ENCODE measurements around the gene SLC5A10.
A peak's percentile ranks its signal among the peaks of the same experiment; 100 is the strongest.
"Not testable (repeated sequence)": the region's sequence is repeated elsewhere in the genome, so short reads cannot be mapped to it uniquely, and the experiment has no call there.

SLC5A10 gene

DNA sequence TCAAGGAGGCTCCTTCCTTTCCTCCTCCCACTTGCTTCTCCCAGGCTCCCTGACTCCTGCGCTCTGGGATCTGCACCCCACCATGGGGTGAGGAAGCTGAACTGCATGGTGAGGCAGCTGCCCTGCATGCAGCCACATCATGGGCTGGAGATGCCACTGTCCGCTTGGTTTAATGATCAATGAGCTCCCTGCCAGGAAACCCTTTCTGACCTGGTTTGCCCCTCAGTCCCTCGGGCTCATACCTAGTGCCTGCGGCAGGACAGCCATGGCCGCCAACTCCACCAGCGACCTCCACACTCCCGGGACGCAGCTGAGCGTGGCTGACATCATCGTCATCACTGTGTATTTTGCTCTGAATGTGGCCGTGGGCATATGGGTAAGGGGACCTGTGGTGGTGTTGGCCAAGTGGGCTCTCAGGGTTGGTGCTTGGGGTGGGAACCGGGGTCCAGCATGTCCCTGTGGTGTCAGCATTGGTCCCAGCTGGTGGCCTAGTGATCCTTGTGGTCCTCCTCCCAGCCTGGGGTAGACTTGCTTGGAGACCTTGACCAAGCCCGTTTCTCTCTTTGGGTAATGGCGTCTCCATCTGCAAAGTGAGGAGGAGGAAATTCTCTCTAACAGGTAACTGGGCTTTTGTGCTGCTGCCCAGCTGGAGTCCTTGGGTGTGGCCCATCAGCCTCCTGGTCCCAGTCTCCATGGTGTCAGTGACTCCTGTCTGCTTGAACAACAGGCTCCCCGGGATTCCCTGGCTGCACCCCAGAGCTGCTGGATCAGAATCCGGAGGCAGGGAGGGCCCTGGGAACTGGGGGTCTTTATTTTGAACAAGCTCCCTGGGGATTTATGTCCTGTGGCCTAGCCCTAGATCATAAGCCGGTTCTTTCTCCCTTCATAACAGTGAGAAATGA lies at the start of gene SLC5A10:
Gene SLC5A10 (plus strand): TSS at position 225 of the 902 bp plus-strand sequence. CDS start 41 bp downstream, at position 266.
- DNase-seq: no peak

DNA sequence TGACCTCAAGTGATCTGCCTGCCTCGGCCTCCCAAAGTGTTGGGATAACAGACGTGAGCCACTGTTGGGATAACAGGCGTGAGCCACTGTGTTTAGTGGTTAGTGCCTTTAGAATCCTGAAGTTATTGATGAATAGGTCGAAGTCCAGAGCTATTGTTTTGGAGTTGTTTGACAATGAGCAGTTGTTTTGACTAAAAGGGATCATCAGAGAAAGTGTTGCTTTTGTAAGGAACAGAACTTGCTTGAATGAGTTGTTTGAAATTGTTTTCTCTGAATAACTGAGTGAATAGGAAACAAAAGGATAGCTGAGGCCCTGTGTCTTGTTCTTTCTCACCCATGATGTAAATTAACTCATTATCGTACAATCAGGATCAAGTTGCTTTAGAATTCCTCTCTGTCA lies 47.5 kb upstream of the SLC5A10 start:
- no peak for DNase-seq

DNA sequence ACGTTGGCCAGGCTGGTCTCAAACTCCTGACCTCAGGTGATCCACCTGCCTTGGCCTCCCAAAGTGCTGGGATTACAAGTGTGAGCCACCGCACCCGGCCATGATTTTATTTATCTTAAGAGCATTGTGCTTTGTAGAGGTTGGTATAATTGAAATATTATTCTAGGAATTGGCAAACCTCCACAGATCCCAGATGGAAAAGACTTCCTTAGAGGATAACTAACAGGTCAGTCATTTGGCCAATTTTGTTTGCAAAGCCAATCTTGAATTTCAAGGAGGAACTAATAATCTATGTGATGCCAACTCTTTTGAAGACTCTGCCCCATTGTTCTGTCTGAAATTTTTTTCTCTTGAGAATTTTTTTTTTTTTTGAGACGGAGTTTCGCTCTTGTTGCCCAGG lies 46.7 kb upstream of the SLC5A10 start:
- DNase-seq: no peak

DNA sequence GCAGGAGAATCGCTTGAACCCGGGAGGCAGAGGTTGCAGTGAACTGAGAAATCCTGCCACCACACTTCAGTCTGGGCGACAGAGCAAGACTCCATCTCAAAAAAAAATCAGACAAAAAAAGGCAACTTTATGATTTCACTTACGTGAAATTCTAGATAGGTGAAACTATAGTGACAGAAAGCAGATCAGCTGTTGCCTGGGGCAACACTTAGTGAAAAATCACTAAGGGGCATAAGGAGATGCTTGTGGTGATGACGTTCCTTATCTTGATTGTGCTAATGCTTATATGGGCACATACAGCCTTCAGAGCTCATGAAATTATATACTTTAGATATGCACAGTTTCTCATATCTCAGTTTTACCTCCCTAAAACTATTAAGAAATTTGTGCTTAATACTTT lies 41.6 kb upstream of the SLC5A10 start:
- no peak for DNase-seq

DNA sequence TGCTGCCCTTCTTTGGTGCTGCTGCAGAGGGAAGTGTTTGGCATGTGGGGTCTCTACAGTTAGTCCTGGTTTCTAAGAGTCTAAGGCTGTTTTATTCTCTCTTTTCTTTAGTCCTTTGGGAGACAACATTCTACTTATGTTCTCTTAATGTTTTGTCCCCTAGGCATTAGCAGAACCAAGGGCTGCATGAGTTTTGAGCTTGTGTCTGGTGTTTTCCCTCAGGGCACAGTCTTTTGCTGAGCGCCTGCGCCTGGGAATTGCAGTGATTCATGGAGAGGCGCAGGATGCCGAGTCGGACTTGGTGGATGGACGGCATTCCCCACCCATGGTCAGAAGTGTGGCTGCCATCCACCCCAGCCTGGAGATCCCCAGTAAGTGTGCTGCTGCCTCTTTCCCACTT lies 41.1 kb upstream of the SLC5A10 start:
- DNase-seq: no peak

DNA sequence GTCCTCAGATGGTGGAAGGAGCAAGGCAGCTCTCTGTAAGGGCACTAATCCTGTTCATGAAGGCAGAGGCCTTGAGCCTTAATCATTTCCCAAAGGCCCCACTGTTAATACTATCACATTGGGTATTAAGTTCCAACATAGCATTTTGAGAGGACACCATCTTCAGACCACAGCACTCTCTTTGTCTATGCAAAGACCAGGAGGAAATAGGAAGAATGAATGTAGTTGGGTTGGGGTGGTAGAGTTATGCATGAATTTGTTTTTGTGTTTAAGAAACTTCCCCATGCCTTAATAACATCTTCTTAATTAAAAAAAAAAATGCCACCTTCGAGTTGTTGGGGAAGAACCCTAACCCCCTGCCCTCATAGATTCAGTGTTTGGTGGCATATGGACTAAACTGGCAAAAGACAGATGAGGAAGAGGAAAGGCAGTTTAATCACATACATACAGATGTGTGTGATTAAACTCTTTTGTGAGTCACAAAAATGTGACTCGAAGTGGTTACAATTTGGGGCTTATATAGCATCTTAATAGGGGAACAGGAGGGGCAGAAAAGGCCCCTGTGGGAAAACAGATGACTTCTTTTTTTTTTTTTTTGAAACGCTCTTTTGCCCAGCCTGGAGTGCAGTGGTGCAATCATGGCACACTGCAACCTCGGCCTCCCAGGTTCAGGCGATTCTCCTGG lies 35.0 kb upstream of the SLC5A10 start:
- DNase-seq: no peak

DNA sequence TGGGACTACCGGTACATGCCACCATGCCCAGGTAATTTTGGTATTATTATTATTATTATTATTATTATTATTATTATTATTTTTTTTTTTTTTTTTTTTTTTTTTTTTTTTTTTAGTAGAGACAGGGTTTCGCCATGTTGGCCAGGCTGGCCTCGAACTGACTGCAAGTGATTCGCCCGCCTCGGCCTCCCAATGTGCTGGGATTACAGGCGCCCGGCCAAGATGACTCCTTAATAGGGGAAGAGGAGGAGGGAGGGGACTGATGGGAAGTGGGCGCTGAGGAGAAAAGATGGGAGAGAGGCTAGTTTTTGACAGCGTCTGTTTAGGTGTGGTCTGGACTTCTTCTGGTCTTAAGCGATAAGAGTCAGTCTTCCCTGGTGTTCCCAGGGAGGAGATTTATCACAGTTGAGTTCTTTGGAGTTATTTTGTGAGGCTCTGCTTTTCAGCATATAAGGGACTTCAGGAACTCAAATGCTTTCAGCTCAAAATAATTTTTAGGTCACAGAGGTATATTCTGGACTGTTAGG lies 34.4 kb upstream of the SLC5A10 start:
- no peak for DNase-seq

DNA sequence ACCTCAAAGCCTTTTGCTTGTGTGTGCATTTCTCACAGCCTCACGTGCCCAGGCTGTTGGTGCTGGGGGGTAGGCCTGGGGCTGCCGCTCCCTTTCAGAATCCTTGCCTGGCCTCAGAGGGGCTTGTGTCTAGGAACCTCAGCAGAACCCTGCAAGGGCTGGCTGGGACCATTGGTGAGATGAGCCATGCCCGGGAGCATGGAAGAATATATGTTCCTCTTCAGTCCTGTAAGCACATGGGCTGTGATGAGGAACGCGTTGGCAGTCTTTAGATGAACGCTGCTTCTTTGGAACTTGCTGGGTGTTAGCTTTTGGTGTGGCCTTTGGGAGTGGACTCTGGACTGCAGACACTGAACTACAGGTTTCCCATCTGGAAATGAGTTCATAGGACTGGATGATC lies 32.0 kb upstream of the SLC5A10 start:
- no peak for DNase-seq

DNA sequence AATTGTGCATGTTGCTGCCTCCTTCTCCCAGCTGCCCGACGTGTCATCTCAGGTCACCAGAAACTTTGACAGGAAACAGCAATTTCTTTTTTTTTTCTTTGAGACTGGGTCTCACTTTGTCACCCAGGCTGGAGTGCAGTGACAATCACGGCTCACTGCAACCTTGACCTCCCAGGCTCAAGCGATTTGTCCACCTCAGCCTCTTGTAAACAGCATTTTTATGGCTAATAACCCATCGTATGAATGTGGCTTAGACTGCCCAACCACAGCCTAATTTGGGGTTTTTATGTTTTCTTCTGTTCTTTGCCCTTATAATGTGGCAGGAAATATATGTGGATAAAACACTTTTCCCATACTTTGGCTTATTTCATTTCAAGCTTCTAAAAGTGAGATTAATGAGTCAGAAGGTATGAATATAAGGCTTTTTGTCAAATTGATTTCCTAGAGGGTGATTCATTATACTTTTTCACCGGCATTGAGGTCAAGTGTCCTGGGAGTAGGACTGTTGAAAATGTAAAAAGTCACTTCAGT lies 31.0 kb upstream of the SLC5A10 start:
- peak in 1 of 2 donors; percentile 8 for DNase-seq

DNA sequence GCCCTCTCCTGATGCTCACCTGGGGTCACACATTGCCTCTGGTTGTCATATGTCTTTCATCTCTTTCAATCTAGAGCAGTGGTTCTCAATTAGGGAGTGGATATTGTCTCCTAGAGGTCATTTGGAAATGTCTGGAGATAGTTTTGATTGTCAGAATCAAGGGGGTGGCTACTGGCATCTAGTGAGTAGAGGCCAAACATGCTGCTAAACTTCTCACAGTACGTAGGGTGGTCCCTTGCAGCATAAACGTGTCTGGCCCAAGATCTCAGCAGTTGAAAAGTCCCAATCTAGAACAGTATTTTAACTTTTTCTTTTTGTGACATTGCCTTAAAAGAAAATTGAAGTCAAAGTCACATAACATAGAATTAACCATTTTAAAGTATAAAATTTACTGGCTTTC lies 30.5 kb upstream of the SLC5A10 start:
- no peak for DNase-seq

DNA sequence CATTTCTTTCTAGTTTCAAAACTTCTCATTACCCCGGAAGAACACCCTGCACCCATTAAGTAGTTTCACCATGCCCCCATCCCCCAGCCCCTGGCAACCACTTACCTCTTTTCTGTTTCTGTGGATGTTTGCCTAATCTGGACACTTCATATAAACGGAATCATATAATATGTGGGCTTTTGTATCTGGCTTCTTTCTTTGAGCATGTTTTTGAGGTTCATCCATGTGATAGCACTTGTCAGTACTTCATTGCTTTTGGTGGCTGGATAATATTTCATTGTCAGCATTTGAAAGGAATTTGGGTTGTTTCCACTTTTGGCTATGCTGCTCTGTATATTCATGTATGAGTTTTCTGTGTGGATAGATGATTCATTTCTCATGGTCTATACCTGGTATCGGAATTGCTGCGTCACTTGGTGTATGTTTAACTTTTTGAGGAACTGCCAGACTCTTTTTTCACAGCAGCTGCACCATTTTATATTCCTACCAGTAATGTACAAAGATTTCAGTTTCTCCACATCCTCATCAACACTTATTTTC lies 30.0 kb upstream of the SLC5A10 start:
- no peak for DNase-seq

DNA sequence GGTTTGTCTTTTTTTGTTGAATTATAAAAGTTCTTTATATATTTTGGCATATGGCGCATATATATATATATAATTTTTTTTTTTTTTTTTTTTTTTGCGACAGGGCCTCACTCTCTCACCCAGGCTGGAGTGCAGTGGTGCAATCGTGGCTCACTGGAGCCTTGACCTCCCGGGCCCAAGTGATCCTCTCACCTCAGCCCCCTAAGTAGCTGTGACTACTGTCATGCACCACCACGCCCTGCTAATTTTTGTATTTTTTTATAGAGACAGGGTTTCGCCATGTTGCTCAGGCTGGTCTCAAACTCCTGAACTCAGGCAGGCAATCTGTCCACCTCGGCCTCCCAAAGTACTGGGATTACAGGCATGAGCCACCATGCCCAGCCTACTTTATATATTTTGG lies 29.4 kb upstream of the SLC5A10 start:
- not testable (repeated sequence) for DNase-seq

DNA sequence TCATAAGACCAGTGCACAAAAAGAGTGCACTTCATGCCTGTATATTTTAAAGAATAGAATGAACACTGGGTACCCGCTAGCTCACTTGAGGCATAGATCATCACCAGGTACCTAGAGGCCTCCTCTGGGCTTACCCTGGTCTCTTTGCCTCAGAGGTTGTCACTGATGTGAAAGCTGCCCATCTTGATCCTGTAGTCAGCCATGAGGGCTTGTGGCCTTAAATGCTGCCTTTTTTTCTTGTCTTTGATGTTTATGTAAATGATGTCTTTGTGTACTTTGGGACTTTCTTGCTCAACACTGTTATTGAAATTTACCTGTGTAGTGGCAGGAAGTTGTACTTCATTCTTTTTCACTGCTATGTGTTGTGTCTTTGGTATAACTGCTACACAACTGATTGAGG lies 26.8 kb upstream of the SLC5A10 start:
- no peak for DNase-seq

DNA sequence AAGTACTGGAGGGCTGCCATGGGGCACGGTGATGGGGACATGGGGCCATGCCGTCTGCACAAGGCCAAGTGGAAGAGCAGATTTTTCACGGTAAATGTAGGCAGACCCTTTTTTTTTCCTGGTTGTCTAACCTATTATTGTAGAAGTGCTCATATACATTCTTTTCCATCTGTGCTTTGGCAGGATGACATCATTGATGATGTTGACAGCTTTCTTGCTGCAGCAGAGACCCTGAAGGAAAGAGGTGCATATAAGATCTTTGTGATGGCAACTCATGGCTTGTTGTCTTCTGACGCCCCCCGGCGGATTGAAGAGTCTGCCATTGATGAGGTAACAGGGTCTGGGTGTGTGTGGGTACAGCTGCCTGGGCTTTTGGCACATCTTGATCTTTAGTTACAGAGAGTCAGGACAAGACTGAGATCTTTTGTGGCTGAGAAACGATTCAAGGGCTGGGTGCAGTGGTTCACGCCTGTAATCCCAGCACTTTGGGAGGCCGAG lies 23.3 kb upstream of the SLC5A10 start:
- no peak for DNase-seq

DNA sequence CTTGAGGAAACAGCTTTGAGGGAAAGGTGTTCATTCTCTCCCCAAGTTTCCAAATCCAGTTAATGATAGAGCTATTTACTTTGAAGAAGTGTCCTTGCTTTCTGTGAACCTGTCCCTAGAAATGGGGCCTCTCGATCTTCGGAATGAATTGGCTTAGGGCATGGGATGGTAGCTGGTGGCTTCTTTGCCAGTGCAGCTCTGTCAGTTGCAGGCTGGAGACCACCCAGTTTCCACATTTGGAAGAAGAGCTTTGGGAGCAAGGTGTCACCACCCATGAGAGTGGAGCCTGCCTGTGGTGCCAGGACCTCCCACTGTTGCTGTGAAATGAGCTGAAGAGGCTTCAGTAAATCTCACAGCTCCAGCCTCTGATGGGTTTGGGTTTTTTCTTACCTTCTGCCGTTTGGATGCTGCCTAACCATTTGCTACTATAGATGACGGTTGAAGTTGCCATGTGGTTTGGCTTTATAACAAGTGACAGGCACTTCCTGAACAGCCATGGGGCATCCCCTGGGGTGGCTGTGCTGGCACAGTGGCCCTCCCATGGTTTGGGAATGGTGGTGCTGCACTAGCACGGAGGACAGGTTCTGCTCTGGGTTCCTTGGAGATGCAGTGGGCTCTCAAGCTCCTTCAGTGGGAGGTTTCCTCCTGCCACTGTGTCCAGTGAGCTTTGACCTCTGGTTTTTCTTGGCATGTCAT lies 19.5 kb upstream of the SLC5A10 start:
- DNase-seq: peak; percentile 7 to 14

DNA sequence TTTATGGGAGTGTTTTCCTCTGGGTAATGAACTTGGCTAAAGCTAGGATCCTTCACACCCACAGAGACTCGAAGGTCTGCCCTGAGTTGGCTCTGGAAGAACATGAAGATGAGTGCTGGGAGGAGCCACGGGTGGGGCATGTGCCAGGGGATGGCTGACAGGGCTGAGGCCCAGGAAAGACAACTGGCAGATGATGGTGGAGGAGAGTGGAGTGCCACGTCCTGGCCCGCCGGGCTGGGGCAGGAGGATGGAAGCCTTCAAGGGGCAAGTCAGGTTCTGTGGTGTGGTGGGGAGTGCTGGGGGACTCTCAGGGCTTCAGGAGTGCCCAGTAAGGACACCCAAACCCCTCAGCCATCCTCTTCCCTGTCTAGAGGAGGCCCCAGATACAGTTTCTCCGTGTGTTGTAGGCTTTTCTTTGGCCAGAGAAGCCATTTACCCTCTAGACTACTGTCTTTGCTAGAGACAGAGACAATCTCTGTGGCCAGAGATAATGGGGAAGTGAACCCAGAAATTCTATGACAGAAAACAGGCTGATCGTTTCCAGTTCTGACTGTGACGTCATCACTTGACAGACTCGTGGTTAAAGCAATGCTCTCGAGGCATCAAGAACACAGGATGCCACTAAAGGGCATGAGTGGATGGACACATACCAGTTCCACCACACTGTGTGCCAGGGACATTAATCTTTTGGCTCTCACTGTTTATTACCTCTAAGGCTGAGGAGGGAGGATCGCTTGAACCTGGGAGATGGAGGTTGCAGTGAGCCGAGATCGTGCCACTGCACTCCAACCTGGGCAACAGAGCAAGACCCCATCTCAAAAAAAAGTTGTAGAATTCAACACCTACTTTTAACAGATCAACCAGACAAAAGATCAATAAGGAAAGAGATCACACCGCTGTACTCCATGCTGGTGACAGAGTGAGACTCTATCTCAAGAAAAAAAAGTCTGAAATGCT lies 18.6 kb upstream of the SLC5A10 start:
- DNase-seq: peak in 1 of 2 donors; percentile 22

DNA sequence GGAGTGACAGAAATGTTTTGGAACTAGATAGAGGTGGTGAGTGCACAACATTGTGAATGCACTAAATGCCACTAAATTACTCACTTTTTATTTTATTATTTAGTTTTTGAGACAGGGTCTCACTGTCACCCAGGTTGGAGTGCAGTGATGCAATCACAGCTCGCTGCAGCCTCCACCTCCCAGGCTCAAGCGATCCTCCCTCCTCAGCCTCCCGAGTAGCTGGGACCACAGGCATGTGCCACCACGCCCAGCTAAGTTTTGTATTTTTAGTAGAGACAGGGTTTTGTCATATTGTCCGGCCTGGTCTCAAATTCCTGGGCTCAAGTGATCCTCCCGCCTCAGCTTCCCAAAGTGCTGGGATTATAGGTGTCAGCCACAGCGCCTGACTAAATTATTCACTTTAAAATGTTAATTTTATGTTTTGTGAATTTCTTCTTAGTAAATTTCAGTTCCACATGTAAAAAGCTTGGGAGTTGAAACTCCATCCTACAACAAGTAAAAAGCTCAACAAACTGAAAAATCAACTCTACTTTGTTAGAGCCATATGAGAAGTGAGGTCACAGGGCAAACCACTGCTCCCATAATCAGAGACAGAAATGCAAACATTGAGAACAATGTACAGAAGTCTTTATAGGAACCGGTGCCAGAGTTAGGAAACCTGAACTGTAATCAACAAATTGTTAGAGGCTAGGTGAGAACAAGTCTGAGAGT lies 13.8 kb upstream of the SLC5A10 start:
- DNase-seq: no peak

DNA sequence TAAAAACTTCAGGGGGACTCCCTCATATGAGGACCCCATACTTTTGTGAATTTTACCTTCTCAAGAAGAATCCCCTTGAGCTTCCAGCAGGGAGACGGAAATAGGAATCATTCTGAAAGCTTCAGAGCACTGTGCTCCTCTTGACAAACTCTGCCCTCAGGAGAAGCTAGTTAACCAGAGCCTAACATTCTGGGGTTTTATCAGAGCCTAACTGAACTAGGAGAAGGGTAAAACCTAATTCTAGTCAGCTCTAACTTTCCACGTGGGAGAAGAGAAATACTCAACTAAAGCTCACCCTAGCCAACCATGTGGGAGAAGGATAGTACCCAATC lies 13.3 kb upstream of the SLC5A10 start:
- no peak for DNase-seq

DNA sequence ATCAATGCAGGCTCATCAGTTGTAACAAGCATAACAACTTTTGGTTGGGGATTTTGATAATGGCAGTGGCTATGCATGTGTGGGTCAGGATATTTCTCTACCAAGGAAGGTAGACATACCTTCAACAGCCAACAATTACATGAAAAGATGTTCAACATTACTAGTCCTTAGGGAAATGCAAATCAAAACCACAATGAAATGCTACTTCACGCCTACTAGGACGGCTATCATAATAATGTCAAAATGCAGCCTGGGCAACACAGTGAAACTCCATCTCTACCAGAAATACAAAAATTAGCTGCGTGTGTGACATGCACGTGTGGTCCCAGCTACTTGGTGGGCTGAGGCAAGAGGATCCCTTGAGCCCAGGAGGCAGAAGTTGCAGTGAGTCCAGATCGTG lies 7.3 kb upstream of the SLC5A10 start:
- no peak for DNase-seq

DNA sequence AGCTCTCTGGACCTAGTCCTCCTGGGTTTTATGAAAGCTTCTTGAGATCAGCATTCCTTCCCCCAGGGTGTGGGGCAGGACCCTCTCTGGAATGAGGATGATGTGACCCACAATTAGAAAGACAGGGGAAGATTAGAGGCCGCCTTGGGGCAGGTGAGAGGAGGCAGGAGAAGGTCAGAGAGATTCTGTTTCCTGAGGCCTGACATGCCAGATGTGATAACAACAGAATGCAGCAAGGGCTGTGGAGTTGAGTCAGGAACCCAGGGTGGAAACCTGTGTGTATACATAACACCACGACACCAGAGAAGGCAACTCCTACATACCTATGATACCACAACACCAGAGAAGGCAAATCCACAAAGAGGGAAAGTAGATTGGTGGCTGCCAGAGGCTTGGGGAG lies 5.4 kb upstream of the SLC5A10 start:
- no peak for DNase-seq

DNA sequence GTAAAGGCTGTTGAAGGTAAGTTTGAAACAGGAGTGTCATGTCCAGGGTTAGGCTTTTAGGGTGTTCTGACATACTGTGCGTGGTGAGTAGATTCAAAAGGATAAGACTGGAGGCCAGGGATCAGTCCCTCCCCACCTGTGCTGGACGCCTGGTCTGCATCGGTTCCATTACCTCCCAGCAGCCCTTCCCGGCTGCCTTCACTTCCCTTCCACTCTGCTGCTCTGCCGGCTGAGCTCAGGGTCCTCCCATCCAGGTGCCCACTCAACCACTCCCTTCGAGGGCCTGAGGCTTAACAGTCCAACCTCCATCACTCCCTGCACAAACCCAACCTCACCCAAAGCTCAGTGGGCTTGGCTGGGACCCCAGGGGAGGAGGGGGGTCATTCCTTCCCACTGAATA lies 4.1 kb upstream of the SLC5A10 start:
- DNase-seq: no peak

Data from CD4-positive, alpha-beta T cell treated with Interleukin-1 beta for 1 hour (primary cell).